Right lobe of liver (tissue), 6 donors: ENCODE data around the gene RALGPS1. TPM values are rescaled to one million over a fixed set of nuclear protein-coding genes. Genes with fewer than 3 reads are reported as not detected.

ENCODE experiments used
- ATAC-seq, 4 donors: fragments of 200-7000 bp; cut with Tn5 transposase; one replicate each; pipeline ENCODE4 v1.9.1; 2020; ENCODE audit warnings: mild to moderate bottlenecking in 4 of 4, moderate library complexity in 4 of 4
- DNase-seq, 3 donors: peaks; one replicate each; pipeline ENCODE4 v3.0.0-alpha.2; 2020
- H3K27ac ChIP-seq, 3 donors: fragments of 200-600 bp; one replicate each; pipeline ENCODE4 v1.8.0; 2022
- H3K27me3 ChIP-seq, 2 donors: fragments of 200-600 bp; one replicate each; pipeline ENCODE4 v1.8.0; 2022
- H3K36me3 ChIP-seq, 4 donors: fragments of 200-600 bp; sonication (generic) in 1 of 4; one replicate each; pipeline versions ENCODE4 v1.5.1 to v1.8.0; 2017 to 2022; ENCODE audit warnings: control low read depth in 1 of 4
- H3K4me1 ChIP-seq, 4 donors: fragments of 200-600 bp; sonication (generic) in 1 of 4; one replicate each; pipeline versions ENCODE4 v1.5.1 to v1.8.0; 2017 to 2022; ENCODE audit warnings: control low read depth in 1 of 4
- H3K4me3 ChIP-seq, 3 donors: fragments of 200-600 bp; one replicate each; pipeline ENCODE4 v1.8.0; 2022
- H3K9me3 ChIP-seq, 4 donors: fragments of 200-600 bp; sonication (generic) in 1 of 4; one replicate each; pipeline versions ENCODE4 v1.5.1 to v1.8.0; 2017 to 2022; ENCODE audit warnings: control low read depth in 1 of 4
- POLR2A ChIP-seq: fragments of 450-650 bp; IDR thresholded peaks from one replicate; pipeline ENCODE4 v1.6.1; 2017; ENCODE audit warnings: antibody characterized with exemption, mild to moderate bottlenecking
- WGBS: methylation state at CpG from one replicate; pipeline ENCODE4 v1.1.6; 2018; ENCODE audit warnings: low coverage, low lambda C conversion rate; ENCODE audit not compliant: insufficient coverage; ENCODE audit errors: missing lambda C conversion rate; 5-methylcytosine and 5-hydroxymethylcytosine counted together
- intact Hi-C, 2 donors: fragments of 100-400 bp; cut with DNase I; formaldehyde crosslinking; loops; one replicate each; pipeline versions ENCODE4 v1.11.2 to v1.14.1; 2022
- total RNA-seq, 6 experiments: library from RNA; depleted of rRNA in 2 of 6; stranded (reverse); fragments of >200 nt in 2 of 6; fragmentation: NEBNext Ultra II Directional in 3 of 6; extraction: Animal tissue kit (Norgen Biotek cat#: 25700) in 3 of 6; gene quantifications; one replicate each; pipeline versions ENCODE4 v1.1.0 to v1.2.4, GENCODE V29; 2016 to 2023
- TF ChIP-seq, protein P1 (sequence below), 4 donors: fragments of 200-600 bp in 3 of 4; fragments of 450-650 bp in 1 of 4; IDR thresholded peaks; one replicate each; pipeline versions ENCODE4 v1.5.1 to v1.8.0; 2016 to 2022; ENCODE audit warnings: antibody characterized with exemption in 4 of 4, mild to moderate bottlenecking in 2 of 4
- donor health status: DM: no; HTN: yes; CAD: no.
- donor health status: DM: no; HTN: no; CAD: no.
- donor health status: DM: no; HTN: no; CAD: no.
- donor health status: DM: no; HTN: yes; CAD: no.
- donor health status: DM: no; HTN: yes; CAD: no.

RALGPS1 gene
- total RNA-seq, 6 experiments from 2014 or later = 1.2 to 3.8 (median 2.4) TPM

DNA sequence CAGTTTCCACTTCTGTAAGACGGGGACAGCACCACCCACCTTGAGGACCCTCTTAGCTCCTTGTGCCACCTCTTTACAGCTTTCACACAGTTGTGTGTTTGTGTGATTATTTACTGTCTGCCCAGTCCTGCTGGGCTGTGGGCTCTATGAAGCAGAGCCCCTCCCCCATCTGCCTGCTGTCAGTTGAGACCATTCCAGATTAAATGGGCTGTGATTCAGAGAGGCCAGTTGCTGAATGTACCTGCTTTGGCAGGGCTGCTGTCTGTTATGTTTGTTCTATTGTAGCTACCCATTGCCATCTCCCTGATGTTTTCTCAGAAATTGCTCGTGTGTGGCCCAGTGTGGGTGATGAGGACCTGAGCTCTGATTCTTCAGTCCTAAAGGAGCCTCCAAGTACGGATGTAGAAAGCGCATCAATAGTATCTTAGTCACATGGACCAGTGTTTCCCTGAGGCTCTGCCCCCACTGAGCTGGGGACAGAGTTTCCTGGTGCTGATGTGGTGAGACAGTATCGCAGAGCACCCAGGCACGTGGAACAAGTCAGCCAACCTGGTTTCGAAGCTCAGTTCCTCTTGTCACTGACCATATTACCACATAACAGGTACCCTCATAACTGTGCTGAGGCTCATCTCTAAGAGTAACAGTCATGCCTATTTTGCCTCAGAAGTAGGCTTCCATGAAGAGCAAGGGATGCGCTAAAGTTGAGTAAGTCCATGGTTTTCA is 204.2 kb downstream of the RALGPS1 start:
- no peak overlapping the region for H3K4me3 ChIP-seq
- intact Hi-C loops = no loop called here
- TF ChIP-seq, protein P1, sequence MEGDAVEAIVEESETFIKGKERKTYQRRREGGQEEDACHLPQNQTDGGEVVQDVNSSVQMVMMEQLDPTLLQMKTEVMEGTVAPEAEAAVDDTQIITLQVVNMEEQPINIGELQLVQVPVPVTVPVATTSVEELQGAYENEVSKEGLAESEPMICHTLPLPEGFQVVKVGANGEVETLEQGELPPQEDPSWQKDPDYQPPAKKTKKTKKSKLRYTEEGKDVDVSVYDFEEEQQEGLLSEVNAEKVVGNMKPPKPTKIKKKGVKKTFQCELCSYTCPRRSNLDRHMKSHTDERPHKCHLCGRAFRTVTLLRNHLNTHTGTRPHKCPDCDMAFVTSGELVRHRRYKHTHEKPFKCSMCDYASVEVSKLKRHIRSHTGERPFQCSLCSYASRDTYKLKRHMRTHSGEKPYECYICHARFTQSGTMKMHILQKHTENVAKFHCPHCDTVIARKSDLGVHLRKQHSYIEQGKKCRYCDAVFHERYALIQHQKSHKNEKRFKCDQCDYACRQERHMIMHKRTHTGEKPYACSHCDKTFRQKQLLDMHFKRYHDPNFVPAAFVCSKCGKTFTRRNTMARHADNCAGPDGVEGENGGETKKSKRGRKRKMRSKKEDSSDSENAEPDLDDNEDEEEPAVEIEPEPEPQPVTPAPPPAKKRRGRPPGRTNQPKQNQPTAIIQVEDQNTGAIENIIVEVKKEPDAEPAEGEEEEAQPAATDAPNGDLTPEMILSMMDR (IDR thresholded peaks at IDR 0.05) = no peak
- TF ChIP-seq POLR2A = no peak
- no peak for ATAC-seq
- 76% methylated on average over 6 of the region's 8 CpGs for WGBS
- H3K36me3 ChIP-seq = no peaks in the 10 kb centered on the region
- peaks cover 0 to 13% (median 0%) of the 10 kb centered on the region in 4 donors for H3K4me1 ChIP-seq
- DNase-seq = no peak
- H3K9me3 ChIP-seq = no peaks in the 10 kb centered on the region
- H3K27me3 ChIP-seq = no peaks in the 10 kb centered on the region
- H3K27ac ChIP-seq = no peak overlapping the region

DNA sequence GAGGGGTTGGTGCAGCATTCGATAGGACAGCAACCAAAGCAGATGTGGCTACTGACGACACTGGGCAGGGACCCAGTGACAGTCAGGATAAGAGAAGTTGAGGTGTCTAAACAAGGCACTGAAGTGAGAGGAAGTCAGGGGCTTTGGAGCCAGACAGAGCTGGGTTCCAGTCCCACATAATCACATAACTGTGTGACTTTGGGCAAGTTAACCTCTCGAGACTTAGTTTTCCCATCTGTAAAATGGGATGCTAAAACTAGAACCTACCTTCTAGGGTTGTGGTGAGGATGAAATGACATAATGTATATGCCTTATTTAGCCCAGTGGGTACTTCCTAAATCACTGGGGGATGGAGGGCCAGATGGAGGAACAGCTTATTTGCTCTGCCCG is 204.7 kb downstream of the RALGPS1 start:
- TF ChIP-seq POLR2A = no peak
- TF ChIP-seq, protein P1 (IDR thresholded peaks at IDR 0.05) = no peak
- intact Hi-C loops = no loop called here
- peaks cover 0 to 13% (median 0%) of the 10 kb centered on the region in 4 donors for H3K4me1 ChIP-seq
- no peak for DNase-seq
- no peak overlapping the region for H3K4me3 ChIP-seq
- no peaks in the 10 kb centered on the region for H3K27me3 ChIP-seq
- H3K27ac ChIP-seq = no peak overlapping the region
- WGBS = 87% methylated on average over 3 of the region's 4 CpGs
- H3K36me3 ChIP-seq = no peaks in the 10 kb centered on the region
- ATAC-seq = no peak
- H3K9me3 ChIP-seq = no peaks in the 10 kb centered on the region

GRCh38 chr9:127121628-127122175 is 207.1 kb downstream of the RALGPS1 start:
- Histone ChIP-seq H3K36me3 (no peaks in the 10 kb centered on the region), H3K9me3 (no peaks in the 10 kb centered on the region), H3K27ac (peak overlapping the region in 1 of 3 donors; percentile 47), H3K4me1 (peaks cover 0 to 13% (median 0%) of the 10 kb centered on the region in 4 donors), H3K4me3 (peak overlapping the region; percentile 28 to 38 (median 33)), H3K27me3 (no peaks in the 10 kb centered on the region)
- intact Hi-C loops = no loop called here
- DNase-seq = no peak
- peak in 2 of 4 donors; percentile 8 to 10 for ATAC-seq
- 24% methylated on average over 3 of the region's 20 CpGs for WGBS
- TF ChIP-seq, protein P1 (IDR thresholded peaks at IDR 0.05) = no peak
- no peak for TF ChIP-seq POLR2A

- Histone ChIP-seq H3K27ac (peak within 1 kb of the TSS; percentile 38 to 57 (median 47)), H3K27me3 (no peaks in the 10 kb centered on the region), H3K4me3 (peak within 1 kb of the TSS; percentile 28 to 38 (median 33)), H3K9me3 (no peaks in the 10 kb centered on the region), H3K36me3 (no peaks in the 10 kb centered on the region), H3K4me1 (peaks cover 0 to 13% (median 0%) of the 10 kb centered on the region in 4 donors)
- DNase-seq (peak; percentile 65 to 77 (median 65)), ATAC-seq (peak; percentile 86 to 90 (median 88))
- intact Hi-C loops = no loop called here
- 3% methylated on average over 13 of the region's 43 CpGs for WGBS
- TF ChIP-seq, protein P1 (IDR thresholded peaks at IDR 0.05) = no peak
- TF ChIP-seq POLR2A = peak; percentile 45
Measured at GRCh38 chr9:127122176-127123063, 207.8 kb downstream of the RALGPS1 start, which contains the start of gene ANGPTL2. Gene ANGPTL2, minus strand, starts transcription at chr9:127122635. Its CDS starts 13,904 bp downstream, at chr9:127108731.
